HepG2 (cell line): ENCODE data around the gene XPNPEP2. TPM values are rescaled to one million over a fixed set of nuclear protein-coding genes. Genes with fewer than 3 reads are reported as not detected.

ENCODE experiments used
- ATAC-seq: fragments of 200-7000 bp; cut with Tn5 transposase; 3 replicates; pipeline ENCODE4 v1.9.1; 2020; ENCODE audit warnings: mild to moderate bottlenecking, moderate library complexity
- BruUV-seq: library from RNA; stranded (reverse); fragments of 400-500 nt; replicated peaks from 2 replicates; lab custom pipeline; 2021; lab: Mats Ljungman, UMichigan
- CTCF ChIA-PET: fragments of 300-600 bp; formaldehyde crosslinking; extraction: SDS; loops from one replicate; lab custom pipeline; 2021; ENCODE audit warnings: low total read pairs, inconsistent platforms, low intra/inter-chr PET ratio; lab: Yijun Ruan, JAX
- POLR2A ChIA-PET: fragments of 350-600 bp; sonication (Branson Sonifier 250); formaldehyde crosslinking; loops from one replicate; lab custom pipeline; 2020; ENCODE audit warnings: antibody characterized with exemption, inconsistent platforms; lab: Yijun Ruan, JAX
- DNase-seq: peaks from one replicate; pipeline ENCODE4 v3.0.0-alpha.2; 2015; ENCODE audit warnings: low spot score
- FAIRE-seq: peaks from 3 replicates; lab custom pipeline; 2011; peaks lifted over from hg19 to GRCh38; lab: Jason Lieb, UNC
- H2AFZ ChIP-seq: one replicate; pipeline ENCODE4 v1.6.1; 2011; ENCODE audit warnings: low read length, inconsistent platforms
- H3K27ac ChIP-seq: fragments of 300-600 bp; 3 replicates; pipeline ENCODE4 v1.8.0; 2011; ENCODE audit warnings: mixed run types, mild to moderate bottlenecking, mixed read lengths, low read length, inconsistent platforms; ENCODE audit not compliant: insufficient read depth; ENCODE audit errors: extremely low read length
- H3K27me3 ChIP-seq, 2 experiments: fragments of 200-600 bp in 1 of 2; 2 replicates in 1 of 2; 3 replicates in 1 of 2; pipeline versions ENCODE4 v1.6.0 to v1.8.0; 2011; ENCODE audit warnings: low read length in 2 of 2, mild to moderate bottlenecking in 2 of 2, moderate library complexity in 2 of 2, inconsistent platforms in 1 of 2; ENCODE audit not compliant: insufficient read depth in 2 of 2, control insufficient read depth in 1 of 2
- H3K36me3 ChIP-seq, 2 experiments: fragments of 200-600 bp in 1 of 2; replicated peaks in 1 of 2; 2 replicates in 1 of 2; 3 replicates in 1 of 2; pipeline versions ENCODE4 v1.5.1 to v1.8.0; 2011; ENCODE audit warnings: low read length in 2 of 2, inconsistent platforms in 1 of 2; ENCODE audit not compliant: insufficient read depth in 2 of 2, control insufficient read depth in 1 of 2
- H3K4me1 ChIP-seq: 2 replicates; pipeline ENCODE4 v1.5.1; 2012; ENCODE audit warnings: low read length, inconsistent platforms; ENCODE audit not compliant: insufficient read depth
- H3K4me2 ChIP-seq: 2 replicates; pipeline ENCODE4 v1.6.0; 2011; ENCODE audit warnings: low read depth, low read length, inconsistent platforms
- H3K4me3 ChIP-seq, 3 experiments: fragments of 200-600 bp in 1 of 3; sonication (generic), shearing (Covaris generic) in 1 of 3; replicated peaks in 1 of 3; 2 replicates each; pipeline ENCODE4 v1.5.1; 2011 to 2016; ENCODE audit warnings: low read length in 3 of 3, inconsistent platforms in 2 of 3, low read depth in 2 of 3, mild to moderate bottlenecking in 2 of 3, control low read depth in 1 of 3, mixed read lengths in 1 of 3; ENCODE audit not compliant: insufficient read depth in 1 of 3
- H3K79me2 ChIP-seq: one replicate; pipeline ENCODE4 v1.6.1; 2011; ENCODE audit warnings: low read length, inconsistent platforms; ENCODE audit not compliant: insufficient read depth
- H3K9ac ChIP-seq: 2 replicates; pipeline ENCODE4 v1.6.0; 2011; ENCODE audit warnings: mild to moderate bottlenecking, low read depth, low read length, inconsistent platforms; ENCODE audit not compliant: insufficient read depth
- H3K9me3 ChIP-seq: 2 replicates; pipeline ENCODE4 v1.5.1; 2012; ENCODE audit warnings: mild to moderate bottlenecking, low read length
- H4K20me1 ChIP-seq: 2 replicates; pipeline ENCODE4 v1.6.0; 2011; ENCODE audit warnings: inconsistent platforms, mild to moderate bottlenecking, low read length, moderate library complexity; ENCODE audit not compliant: insufficient read depth
- ATF7-NPFF ChIP-seq: sonication (generic); formaldehyde crosslinking; IDR thresholded peaks from 2 replicates; pipeline ENCODE4 v1.8.1; 2023; ENCODE audit warnings: mild to moderate bottlenecking, low read depth, missing genetic modification reagents, moderate library complexity
- BHLHE40 ChIP-seq: IDR thresholded peaks from 2 replicates; pipeline ENCODE4 v1.6.1; 2011; ENCODE audit warnings: low read length, improper control_type of control experiment
- E2F1 ChIP-seq: sonication (generic); formaldehyde crosslinking; IDR thresholded peaks from 2 replicates; pipeline ENCODE4 v1.5.0; 2020; ENCODE audit warnings: missing genetic modification reagents
- FOXP4 ChIP-seq: sonication (generic); formaldehyde crosslinking; IDR thresholded peaks from 2 replicates; pipeline ENCODE4 v1.4.0; 2020; ENCODE audit warnings: missing genetic modification reagents
- ISL2 ChIP-seq: sonication (generic); formaldehyde crosslinking; IDR thresholded peaks from 2 replicates; pipeline ENCODE4 v1.5.0; 2020; ENCODE audit warnings: missing genetic modification reagents
- NR2C2 ChIP-seq: sonication (generic); formaldehyde crosslinking; IDR thresholded peaks from 2 replicates; pipeline ENCODE4 v1.4.0; 2020; ENCODE audit warnings: missing genetic modification reagents, mild to moderate bottlenecking, moderate library complexity, borderline replicate concordance
- NR2F6 ChIP-seq, 2 experiments: IDR thresholded peaks; 2 replicates each; pipeline ENCODE4 v1.6.1; 2016; ENCODE audit warnings: antibody characterized with exemption in 1 of 2, mild to moderate bottlenecking in 1 of 2
- YY1 ChIP-seq: IDR thresholded peaks from 2 replicates; pipeline ENCODE4 v1.6.1; 2011; ENCODE audit warnings: low read length, low read depth, moderate library complexity, mild to moderate bottlenecking; ENCODE audit not compliant: insufficient read depth, insufficient replicate concordance
- ZNF704 ChIP-seq: sonication (generic); formaldehyde crosslinking; IDR thresholded peaks from 2 replicates; pipeline ENCODE4 v1.8.1; 2023; ENCODE audit warnings: mild to moderate bottlenecking, inconsistent platforms, moderate library complexity, missing genetic modification reagents, borderline replicate concordance
- ZNF737 ChIP-seq: sonication (generic); formaldehyde crosslinking; IDR thresholded peaks from 2 replicates; pipeline ENCODE4 v1.5.0; 2020; ENCODE audit warnings: missing genetic modification reagents, mild to moderate bottlenecking, borderline replicate concordance
- WGBS: methylation state at CpG from one replicate; pipeline ENCODE4 v1.1.6; 2017; ENCODE audit warnings: low lambda C conversion rate; 5-methylcytosine and 5-hydroxymethylcytosine counted together
- in situ Hi-C: cut with HindIII; loops from 2 replicates; pipeline ENCODE4 v1.10.0; 2017; ENCODE audit warnings: low pct_unique_long_range_greater_than_20kb; ENCODE audit not compliant: extremely low pct_ligation_motif_present
- intact Hi-C: fragments of 100-400 bp; cut with micrococcal nuclease; formaldehyde crosslinking; loops from one replicate; pipeline ENCODE4 v1.10.0; 2022; ENCODE audit not compliant: unreplicated experiment
- polyA plus RNA-seq, 8 experiments: library from polyadenylated mRNA; depleted of rRNA in 3 of 8; stranded (reverse) in 7 of 8; unstranded in 1 of 8; fragments of >200 nt; fragmentation: Illumina TruSeq in 4 of 8; extraction: Trizol in 4 of 8; gene quantifications; 2 replicates each; pipeline versions ENCODE4 v1.2.1 to v1.2.3, GENCODE V29; 2011 to 2016; ENCODE audit warnings: low read depth in 4 of 8, missing spikeins in 1 of 8, mixed read lengths in 1 of 8; ENCODE audit not compliant: insufficient read depth in 1 of 8
- total RNA-seq, 5 experiments: library from RNA; depleted of rRNA; stranded (reverse); fragments of >200 nt; fragmentation: Illumina TruSeq; extraction: Trizol; gene quantifications; 2 replicates each; pipeline ENCODE4 v1.2.3, GENCODE V29; 2016; ENCODE audit warnings: low read depth in 1 of 5

The XPNPEP2 gene
- total and polyA plus RNA-seq, 2 of the 13 experiments (the other 11 are each of a cell fraction or from before 2014, with no cell fraction given) = 1.1 to 1.8 TPM

GRCh38 chrX:129748305-129748704 lies 9.5 kb downstream of the XPNPEP2 start:
- intact Hi-C loops = no loop called here
- ATAC-seq (no peak), DNase-seq (no peak)

More at GRCh38 chrX:129748305-129748704, 9.5 kb downstream of the XPNPEP2 start:
- ChIA-PET POLR2A (no interaction called here), CTCF (no interaction called here)
- H3K4me3 ChIP-seq = no peak overlapping the region
- no peaks in the 10 kb centered on the region for H3K79me2 ChIP-seq
- no TSS peak for BruUV-seq
- no peaks in the 10 kb centered on the region for H3K9me3 ChIP-seq
- no peak overlapping the region for H2AFZ ChIP-seq
- WGBS = 13% methylated on average over 4 of the region's 4 CpGs
- no peak overlapping the region for H3K27ac ChIP-seq
- H4K20me1 ChIP-seq = no peaks in the 10 kb centered on the region
- no peak overlapping the region for H3K4me2 ChIP-seq
- no peaks in the 10 kb centered on the region for H3K27me3 ChIP-seq
- peak; percentile 30 for FAIRE-seq
- TF ChIP-seq ATF7-NPFF (no peak), NR2F6 (IDR thresholded peaks at IDR 0.05) (no peak), NR2F6 (CRISPR knock-in tag; IDR thresholded peaks at IDR 0.05) (0 out of 2 replicates have a peak, but pooled peaks have one; percentile 18), ZNF704 (CRISPR knock-in tag) (no peak), NR2C2 (CRISPR knock-in tag) (0 out of 2 replicates have a peak, but pooled peaks have one; percentile 1), ISL2 (CRISPR knock-in tag) (no peak), E2F1 (CRISPR knock-in tag) (no peak), BHLHE40 (no peak), FOXP4 (CRISPR knock-in tag) (no peak), YY1 (no peak), ZNF737 (CRISPR knock-in tag) (no peak)
- H3K9ac ChIP-seq = no peak overlapping the region
- no peaks in the 10 kb centered on the region for H3K36me3 ChIP-seq
- peaks cover 16% of the 10 kb centered on the region for H3K4me1 ChIP-seq
- in situ Hi-C loops = no loop called here
